K562 (cell line): Measurements from ENCODE around the gene CERS6. TPM values are rescaled to one million over a fixed set of nuclear protein-coding genes. Genes with fewer than 3 reads are reported as not detected.

Experiments used
- ATAC-seq: fragments of 200-7000 bp; cut with Tn5 transposase; 3 replicates; pipeline ENCODE4 v1.9.1; 2020; ENCODE audit warnings: moderate library complexity
- BruUV-seq: library from RNA; stranded (reverse); fragments of 400-500 nt; replicated peaks from 2 replicates; lab custom pipeline; 2021; lab: Mats Ljungman, UMichigan
- CTCF ChIA-PET: fragments of 300-600 bp; formaldehyde crosslinking; extraction: SDS; loops from one replicate; lab custom pipeline; 2021; ENCODE audit warnings: low intra/inter-chr PET ratio; lab: Yijun Ruan, JAX
- POLR2A ChIA-PET: fragments of 300-600, 350-650 bp; sonication (Branson Sonifier 250); formaldehyde crosslinking; extraction: SDS; loops from one replicate; lab custom pipeline; 2021; ENCODE audit warnings: antibody characterized with exemption, inconsistent platforms; lab: Yijun Ruan, JAX
- DNase-seq, 4 experiments: peaks; one replicate each; pipeline versions ENCODE4 v3.0.0 to v3.0.0-alpha.2; 2011 to 2018; ENCODE audit warnings: low spot score in 3 of 4, mixed read lengths in 3 of 4; ENCODE audit errors: extremely low read depth in 1 of 4
- FAIRE-seq: peaks from 2 replicates; lab custom pipeline; 2011; peaks lifted over from hg19 to GRCh38; lab: Jason Lieb, UNC
- H2AFZ ChIP-seq: 2 replicates; pipeline ENCODE4 v1.6.0; 2011; ENCODE audit warnings: low read depth, low read length, control low read depth, inconsistent platforms
- H3K27ac ChIP-seq: fragments of 200-600 bp; 3 replicates; pipeline ENCODE4 v1.8.0; 2011; ENCODE audit warnings: low read depth, mild to moderate bottlenecking, control low read depth, inconsistent platforms, low read length, moderate library complexity, mixed read lengths; ENCODE audit errors: extremely low read depth
- H3K27me3 ChIP-seq, 2 experiments: fragments of 300-600 bp in 1 of 2; 2 replicates in 1 of 2; 3 replicates in 1 of 2; pipeline versions ENCODE4 v1.6.0 to v1.8.0; 2011; ENCODE audit warnings: inconsistent platforms in 2 of 2, low read length in 2 of 2, mild to moderate bottlenecking in 1 of 2, mixed read lengths in 1 of 2, moderate library complexity in 1 of 2; ENCODE audit not compliant: control insufficient read depth in 2 of 2, insufficient read depth in 2 of 2
- H3K36me3 ChIP-seq: fragments of 300-600 bp; 3 replicates; pipeline ENCODE4 v1.8.0; 2011; ENCODE audit warnings: mild to moderate bottlenecking, low read length, inconsistent platforms; ENCODE audit not compliant: control insufficient read depth, insufficient read depth
- H3K4me1 ChIP-seq, 2 experiments: fragments of 200-600 bp in 1 of 2; replicated peaks in 1 of 2; 2 replicates in 1 of 2; 3 replicates in 1 of 2; pipeline versions ENCODE4 v1.5.1 to v1.8.0; 2011; ENCODE audit warnings: inconsistent platforms in 2 of 2, low read length in 2 of 2, mild to moderate bottlenecking in 1 of 2, mixed read lengths in 1 of 2, moderate library complexity in 1 of 2; ENCODE audit not compliant: control insufficient read depth in 2 of 2, insufficient read depth in 2 of 2
- H3K4me2 ChIP-seq: 2 replicates; pipeline ENCODE4 v1.6.1; 2011; ENCODE audit warnings: low read length, control low read depth, inconsistent platforms, mixed read lengths; ENCODE audit not compliant: insufficient read depth
- H3K4me3 ChIP-seq: fragments of 200-600 bp; sonication (generic), shearing (Covaris generic); 2 replicates; pipeline ENCODE4 v1.5.1; 2016; ENCODE audit warnings: control low read depth, inconsistent platforms
- H3K79me2 ChIP-seq: fragments of 200-600 bp; 3 replicates; pipeline ENCODE4 v1.8.0; 2011; ENCODE audit warnings: low read length, inconsistent platforms; ENCODE audit not compliant: control insufficient read depth, insufficient read depth
- H3K9ac ChIP-seq, 2 experiments: 2 replicates each; pipeline versions ENCODE4 v1.6.0 to v1.6.1; 2011; ENCODE audit warnings: low read depth in 2 of 2, low read length in 2 of 2, control low read depth in 1 of 2, inconsistent platforms in 1 of 2, mild to moderate bottlenecking in 1 of 2, mixed read lengths in 1 of 2; ENCODE audit not compliant: insufficient read depth in 1 of 2
- H3K9me1 ChIP-seq: one replicate; pipeline ENCODE4 v1.6.0; 2011; ENCODE audit warnings: inconsistent platforms, mild to moderate bottlenecking, low read length, moderate library complexity; ENCODE audit not compliant: control insufficient read depth, insufficient read depth
- H3K9me3 ChIP-seq: replicated peaks from 2 replicates; pipeline ENCODE4 v1.5.1; 2011; ENCODE audit warnings: low read depth, low read length, inconsistent platforms; ENCODE audit not compliant: control insufficient read depth, insufficient read depth
- H4K20me1 ChIP-seq: replicated peaks from 2 replicates; pipeline ENCODE4 v1.6.1; 2011; ENCODE audit warnings: low read length, inconsistent platforms, mixed read lengths; ENCODE audit not compliant: control insufficient read depth, insufficient read depth
- ARID2 ChIP-seq: fragments of 450-650 bp; IDR thresholded peaks from 2 replicates; pipeline ENCODE4 v1.6.1; 2017; ENCODE audit warnings: antibody characterized with exemption, mild to moderate bottlenecking
- CREB5 ChIP-seq: fragments of 250-450 bp; sonication (Bioruptor Pico); IDR thresholded peaks from 2 replicates; pipeline ENCODE4 v1.5.0; 2020; ENCODE audit warnings: mild to moderate bottlenecking
- E4F1 ChIP-seq: fragments of 250-450 bp; sonication (Bioruptor Pico); IDR thresholded peaks from 2 replicates; pipeline ENCODE4 v1.5.0; 2021; ENCODE audit warnings: mild to moderate bottlenecking, borderline replicate concordance
- EP400 ChIP-seq: fragments of 450-650 bp; IDR thresholded peaks from 2 replicates; pipeline ENCODE4 v1.6.1; 2017; ENCODE audit warnings: antibody characterized with exemption, mild to moderate bottlenecking, moderate library complexity
- HDGF ChIP-seq: fragments of 450-650 bp; IDR thresholded peaks from 2 replicates; pipeline ENCODE4 v1.6.1; 2016
- HMG20B ChIP-seq: fragments of 250-450 bp; sonication (Bioruptor Pico); IDR thresholded peaks from 2 replicates; pipeline ENCODE4 v1.5.0; 2021; ENCODE audit warnings: mild to moderate bottlenecking
- KDM2B ChIP-seq: fragments of 250-450 bp; sonication (Bioruptor Pico); IDR thresholded peaks from 2 replicates; pipeline ENCODE4 v1.8.0; 2021; ENCODE audit warnings: mild to moderate bottlenecking, moderate library complexity
- LCOR ChIP-seq: sonication (generic); formaldehyde crosslinking; IDR thresholded peaks from 2 replicates; pipeline ENCODE4 v1.8.0; 2022; ENCODE audit warnings: mild to moderate bottlenecking, missing genetic modification reagents
- MAZ ChIP-seq, 2 experiments: fragments of 450-650 bp in 1 of 2; sonication (generic) in 1 of 2; formaldehyde crosslinking; IDR thresholded peaks in 1 of 2; conservative IDR thresholded peaks in 1 of 2; 2 replicates each; pipeline versions ENCODE4 v1.4.0 to v1.5.0; 2020; ENCODE audit warnings: mild to moderate bottlenecking in 1 of 2, missing genetic modification reagents in 1 of 2
- MCM7 ChIP-seq, 2 experiments: fragments of 450-650 bp; IDR thresholded peaks; 2 replicates each; pipeline ENCODE4 v1.6.1; 2016 to 2018
- NONO ChIP-seq, 2 experiments: fragments of 200-400 bp in 1 of 2; fragments of 450-650 bp in 1 of 2; formaldehyde crosslinking in 1 of 2; IDR thresholded peaks; 2 replicates each; pipeline ENCODE4 v1.6.1; 2017; ENCODE audit warnings: low read depth in 2 of 2, mild to moderate bottlenecking in 2 of 2, moderate library complexity in 2 of 2, low read length in 1 of 2
- NR1H2 ChIP-seq: sonication (generic); formaldehyde crosslinking; IDR thresholded peaks from 2 replicates; pipeline ENCODE4 v1.4.0; 2020; ENCODE audit warnings: mild to moderate bottlenecking, missing genetic modification reagents
- PYGO2 ChIP-seq: fragments of 450-650 bp; IDR thresholded peaks from 2 replicates; pipeline ENCODE4 v1.6.1; 2016; ENCODE audit warnings: mild to moderate bottlenecking, missing genetic modification characterization, moderate library complexity, missing compliant biosample characterization
- RFX7 ChIP-seq: fragments of 250-450 bp; sonication (Bioruptor Pico); IDR thresholded peaks from 2 replicates; pipeline ENCODE4 v1.5.1; 2021; ENCODE audit warnings: mild to moderate bottlenecking
- ZBTB1 ChIP-seq: sonication (generic); formaldehyde crosslinking; IDR thresholded peaks from 2 replicates; pipeline ENCODE4 v1.8.1; 2023; ENCODE audit warnings: missing genetic modification reagents, low read depth, mild to moderate bottlenecking, borderline replicate concordance
- ZNF174 ChIP-seq: fragments of 250-450 bp; sonication (Bioruptor Pico); IDR thresholded peaks from 2 replicates; pipeline ENCODE4 v1.4.0; 2020; ENCODE audit warnings: mild to moderate bottlenecking
- ZNF311 ChIP-seq: fragments of 250-450 bp; sonication (Bioruptor Pico); IDR thresholded peaks from 2 replicates; pipeline ENCODE4 v1.4.0; 2020; ENCODE audit warnings: mild to moderate bottlenecking, moderate library complexity
- ZNF507 ChIP-seq: conservative IDR thresholded peaks from 2 replicates; pipeline ENCODE4 v1.6.1; 2017; ENCODE audit warnings: missing genetic modification characterization, missing compliant biosample characterization
- in situ Hi-C: fragments of 300-500 bp; cut with MboI; formaldehyde crosslinking; loops from 4 replicates; pipeline ENCODE4 v1.15.0; 2018; ENCODE audit warnings: inconsistent platforms, mixed read lengths
- intact Hi-C: fragments of 100-400 bp; cut with micrococcal nuclease; formaldehyde crosslinking; loops from 2 replicates; pipeline ENCODE4 v1.14.2; 2022
- polyA plus RNA-seq, 8 experiments: library from polyadenylated mRNA; depleted of rRNA in 4 of 8; stranded (reverse) in 5 of 8; unstranded in 3 of 8; fragments of >200 nt; fragmentation: Nextera tagmentation in 2 of 8; fragmentation: Illumina TruSeq in 1 of 8; extraction: Ambion mirVana in 2 of 8; extraction: Trizol in 1 of 8; gene quantifications; 2 replicates each; pipeline versions ENCODE4 v1.2.1 to v1.2.3, GENCODE V29; 2011 to 2014; ENCODE audit warnings: inconsistent platforms in 1 of 8, missing spikeins in 1 of 8
- total RNA-seq, 7 experiments: library from RNA; depleted of rRNA in 6 of 7; stranded (reverse); fragments of >200 nt in 6 of 7; fragmentation: Illumina TruSeq in 2 of 7; extraction: Trizol in 2 of 7; gene quantifications; 2 replicates each; pipeline versions ENCODE4 v1.2.1 to v1.2.3, GENCODE V29; 2011 to 2021; ENCODE audit warnings: low replicate concordance in 1 of 7
- TF ChIP-seq, protein P1 (sequence below): fragments of 450-650 bp; IDR thresholded peaks from 2 replicates; pipeline ENCODE4 v1.6.1; 2016; ENCODE audit warnings: missing biosample characterization, missing genetic modification characterization

The CERS6 gene
- total and polyA plus RNA-seq, 9 of the 15 experiments (the other 6 are each of a cell fraction or from before 2014, with no cell fraction given), result 1.6 to 13.6 (median 11.4) TPM

DNA sequence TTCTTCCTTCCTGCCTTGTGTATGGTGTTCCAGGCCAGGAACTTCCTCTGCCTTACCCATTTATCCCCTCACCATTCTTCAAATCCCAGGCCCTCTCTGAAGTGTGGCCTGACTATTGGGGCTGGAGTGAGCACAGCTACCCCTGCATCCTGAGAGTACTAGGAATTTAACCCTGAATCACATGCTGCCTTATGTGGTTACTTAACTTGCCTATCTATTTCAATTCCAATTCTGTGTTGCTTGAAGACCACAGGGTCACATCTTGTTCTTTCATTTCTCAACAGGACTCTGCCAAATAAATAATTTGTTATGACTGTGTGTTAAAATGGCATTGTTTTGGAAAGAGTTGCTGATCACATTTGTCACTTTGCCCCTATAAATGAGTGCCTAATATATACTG, 108.6 kb downstream of the CERS6 start:
- no TSS peak for BruUV-seq
- no peak for FAIRE-seq
- H2AFZ ChIP-seq, result no peak overlapping the region
- no peaks in the 10 kb centered on the region for H3K9me3 ChIP-seq
- no peak overlapping the region for H3K4me3 ChIP-seq
- no peak for DNase-seq
- in situ Hi-C loops (no loop called here), intact Hi-C loops (no loop called here)
- no peak for ATAC-seq
- H3K9ac ChIP-seq, result no peak overlapping the region
- no peaks in the 10 kb centered on the region for H3K9me1 ChIP-seq
- H3K4me1 ChIP-seq, result no peaks in the 10 kb centered on the region
- H3K27me3 ChIP-seq, result no peaks in the 10 kb centered on the region; a peak in 1 of 5 replicates
- no peak overlapping the region for H3K27ac ChIP-seq
- no peaks in the 10 kb centered on the region for H4K20me1 ChIP-seq
- no peaks in the 10 kb centered on the region for H3K36me3 ChIP-seq
- H3K79me2 ChIP-seq, result no peaks in the 10 kb centered on the region
- H3K4me2 ChIP-seq, result no peak overlapping the region
- TF ChIP-seq HMG20B (CRISPR knock-in tag), result no peak
- TF ChIP-seq ZNF311 (CRISPR knock-in tag), result no peak
- no peak for TF ChIP-seq PYGO2 (tag)
- TF ChIP-seq NONO (IDR thresholded peaks at IDR 0.05; ENCODE audit: low read depth in 2 of 2, low read length in 1 of 2), result no peak
- TF ChIP-seq MCM7 (IDR thresholded peaks at IDR 0.05), result no peak
- TF ChIP-seq KDM2B (CRISPR knock-in tag), result no peak
- TF ChIP-seq LCOR, result no peak
- no peak for TF ChIP-seq HDGF
- TF ChIP-seq RFX7 (CRISPR knock-in tag), result no peak
- no peak for TF ChIP-seq ZNF507 (tag)
- TF ChIP-seq ZBTB1, result no peak
- no peak for TF ChIP-seq E4F1 (CRISPR knock-in tag)
- TF ChIP-seq, protein P1, sequence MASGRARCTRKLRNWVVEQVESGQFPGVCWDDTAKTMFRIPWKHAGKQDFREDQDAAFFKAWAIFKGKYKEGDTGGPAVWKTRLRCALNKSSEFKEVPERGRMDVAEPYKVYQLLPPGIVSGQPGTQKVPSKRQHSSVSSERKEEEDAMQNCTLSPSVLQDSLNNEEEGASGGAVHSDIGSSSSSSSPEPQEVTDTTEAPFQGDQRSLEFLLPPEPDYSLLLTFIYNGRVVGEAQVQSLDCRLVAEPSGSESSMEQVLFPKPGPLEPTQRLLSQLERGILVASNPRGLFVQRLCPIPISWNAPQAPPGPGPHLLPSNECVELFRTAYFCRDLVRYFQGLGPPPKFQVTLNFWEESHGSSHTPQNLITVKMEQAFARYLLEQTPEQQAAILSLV (tag), result no peak
- TF ChIP-seq CREB5, result no peak
- no peak for TF ChIP-seq ARID2
- TF ChIP-seq MAZ (CRISPR knock-in tag; conservative IDR thresholded peaks at IDR 0.05 in 1 of 2, IDR thresholded peaks at IDR 0.05 in 1 of 2), result no peak
- TF ChIP-seq NR1H2 (CRISPR knock-in tag), result no peak
- no peak for TF ChIP-seq EP400
- TF ChIP-seq ZNF174 (CRISPR knock-in tag), result no peak
- TF ChIP-seq, all 486 proteins: peak for 0
- POLR2A ChIA-PET, result interaction anchor here (0.6 to 0.7 kb wide), 2 partner anchors 15 to 571 kb away, joined by 3 read pairs; no protein-coding TSS in a partner anchor
- CTCF ChIA-PET, result no interaction called here
